HepG2 (cell line): ENCODE results near the gene ZNF20. TPM values are rescaled to one million over a fixed set of nuclear protein-coding genes. Genes with fewer than 3 reads are reported as not detected.
A peak's percentile ranks its signal among the peaks of the same experiment; 100 is the strongest.

Experiments used
- ATAC-seq: fragments of 200-7000 bp; cut with Tn5 transposase; 3 replicates; pipeline ENCODE4 v1.9.1; 2020; ENCODE audit warnings: mild to moderate bottlenecking, moderate library complexity
- BruUV-seq: library from RNA; stranded (reverse); fragments of 400-500 nt; replicated peaks from 2 replicates; lab custom pipeline; 2021; lab: Mats Ljungman, UMichigan
- CTCF ChIA-PET: fragments of 300-600 bp; formaldehyde crosslinking; extraction: SDS; loops from one replicate; lab custom pipeline; 2021; ENCODE audit warnings: low total read pairs, inconsistent platforms, low intra/inter-chr PET ratio; lab: Yijun Ruan, JAX
- POLR2A ChIA-PET: fragments of 350-600 bp; sonication (Branson Sonifier 250); formaldehyde crosslinking; loops from one replicate; lab custom pipeline; 2020; ENCODE audit warnings: antibody characterized with exemption, inconsistent platforms; lab: Yijun Ruan, JAX
- DNase-seq: peaks from one replicate; pipeline ENCODE4 v3.0.0-alpha.2; 2015; ENCODE audit warnings: low spot score
- FAIRE-seq: peaks from 3 replicates; lab custom pipeline; 2011; peaks lifted over from hg19 to GRCh38; lab: Jason Lieb, UNC
- H2AFZ ChIP-seq: one replicate; pipeline ENCODE4 v1.6.1; 2011; ENCODE audit warnings: low read length, inconsistent platforms
- H3K27ac ChIP-seq: fragments of 300-600 bp; 3 replicates; pipeline ENCODE4 v1.8.0; 2011; ENCODE audit warnings: mixed run types, mild to moderate bottlenecking, mixed read lengths, low read length, inconsistent platforms; ENCODE audit not compliant: insufficient read depth; ENCODE audit errors: extremely low read length
- H3K27me3 ChIP-seq, 2 experiments: fragments of 200-600 bp in 1 of 2; 2 replicates in 1 of 2; 3 replicates in 1 of 2; pipeline versions ENCODE4 v1.6.0 to v1.8.0; 2011; ENCODE audit warnings: low read length in 2 of 2, mild to moderate bottlenecking in 2 of 2, moderate library complexity in 2 of 2, inconsistent platforms in 1 of 2; ENCODE audit not compliant: insufficient read depth in 2 of 2, control insufficient read depth in 1 of 2
- H3K36me3 ChIP-seq, 2 experiments: fragments of 200-600 bp in 1 of 2; replicated peaks in 1 of 2; 2 replicates in 1 of 2; 3 replicates in 1 of 2; pipeline versions ENCODE4 v1.5.1 to v1.8.0; 2011; ENCODE audit warnings: low read length in 2 of 2, inconsistent platforms in 1 of 2; ENCODE audit not compliant: insufficient read depth in 2 of 2, control insufficient read depth in 1 of 2
- H3K4me1 ChIP-seq: 2 replicates; pipeline ENCODE4 v1.5.1; 2012; ENCODE audit warnings: low read length, inconsistent platforms; ENCODE audit not compliant: insufficient read depth
- H3K4me2 ChIP-seq: 2 replicates; pipeline ENCODE4 v1.6.0; 2011; ENCODE audit warnings: low read depth, low read length, inconsistent platforms
- H3K4me3 ChIP-seq, 3 experiments: fragments of 200-600 bp in 1 of 3; sonication (generic), shearing (Covaris generic) in 1 of 3; replicated peaks in 1 of 3; 2 replicates each; pipeline ENCODE4 v1.5.1; 2011 to 2016; ENCODE audit warnings: low read length in 3 of 3, inconsistent platforms in 2 of 3, low read depth in 2 of 3, mild to moderate bottlenecking in 2 of 3, control low read depth in 1 of 3, mixed read lengths in 1 of 3; ENCODE audit not compliant: insufficient read depth in 1 of 3
- H3K79me2 ChIP-seq: one replicate; pipeline ENCODE4 v1.6.1; 2011; ENCODE audit warnings: low read length, inconsistent platforms; ENCODE audit not compliant: insufficient read depth
- H3K9ac ChIP-seq: 2 replicates; pipeline ENCODE4 v1.6.0; 2011; ENCODE audit warnings: mild to moderate bottlenecking, low read depth, low read length, inconsistent platforms; ENCODE audit not compliant: insufficient read depth
- H3K9me3 ChIP-seq: 2 replicates; pipeline ENCODE4 v1.5.1; 2012; ENCODE audit warnings: mild to moderate bottlenecking, low read length
- H4K20me1 ChIP-seq: 2 replicates; pipeline ENCODE4 v1.6.0; 2011; ENCODE audit warnings: inconsistent platforms, mild to moderate bottlenecking, low read length, moderate library complexity; ENCODE audit not compliant: insufficient read depth
- ARID4A ChIP-seq: sonication (generic); formaldehyde crosslinking; IDR thresholded peaks from 2 replicates; pipeline ENCODE4 v1.5.0; 2020; ENCODE audit warnings: mild to moderate bottlenecking, missing genetic modification reagents, borderline replicate concordance
- ELF1 ChIP-seq: sonication (generic); formaldehyde crosslinking; IDR thresholded peaks from 2 replicates; pipeline ENCODE4 v1.4.0; 2020; ENCODE audit warnings: missing genetic modification reagents
- ELF3 ChIP-seq: IDR thresholded peaks from 2 replicates; pipeline ENCODE4 v1.6.1; 2016; ENCODE audit warnings: missing genetic modification reagents, missing compliant biosample characterization
- KMT2B ChIP-seq: IDR thresholded peaks from 2 replicates; pipeline ENCODE4 v1.6.1; 2016; ENCODE audit warnings: missing genetic modification reagents, missing compliant biosample characterization
- NFKBIZ ChIP-seq: IDR thresholded peaks from 2 replicates; pipeline ENCODE4 v1.6.1; 2018; ENCODE audit warnings: missing genetic modification reagents, missing compliant biosample characterization
- NPAS2 ChIP-seq: sonication (generic); formaldehyde crosslinking; IDR thresholded peaks from 2 replicates; pipeline ENCODE4 v1.8.0; 2022; ENCODE audit warnings: mild to moderate bottlenecking, missing genetic modification reagents, borderline replicate concordance
- POGK ChIP-seq: sonication (generic); formaldehyde crosslinking; conservative IDR thresholded peaks from 2 replicates; pipeline ENCODE4 v1.8.0; 2022; ENCODE audit warnings: mild to moderate bottlenecking, moderate library complexity, missing genetic modification reagents
- RXRA ChIP-seq: sonication (generic); formaldehyde crosslinking; IDR thresholded peaks from 2 replicates; pipeline ENCODE4 v1.5.1; 2020; ENCODE audit warnings: missing genetic modification reagents
- ZBTB39 ChIP-seq: sonication (generic); formaldehyde crosslinking; IDR thresholded peaks from 2 replicates; pipeline ENCODE4 v1.5.0; 2020; ENCODE audit warnings: missing genetic modification reagents
- ZFP36L2 ChIP-seq: sonication (generic); formaldehyde crosslinking; IDR thresholded peaks from 2 replicates; pipeline ENCODE4 v1.4.0; 2020; ENCODE audit warnings: missing genetic modification reagents
- ZNF501 ChIP-seq: sonication (generic); formaldehyde crosslinking; IDR thresholded peaks from 2 replicates; pipeline ENCODE4 v1.5.1; 2020; ENCODE audit warnings: mild to moderate bottlenecking, moderate library complexity, missing genetic modification reagents
- ZNF788 ChIP-seq: sonication (generic); formaldehyde crosslinking; IDR thresholded peaks from 2 replicates; pipeline ENCODE4 v1.5.0; 2020; ENCODE audit warnings: mild to moderate bottlenecking, missing genetic modification reagents, borderline replicate concordance
- WGBS: methylation state at CpG from one replicate; pipeline ENCODE4 v1.1.6; 2017; ENCODE audit warnings: low lambda C conversion rate; 5-methylcytosine and 5-hydroxymethylcytosine counted together
- in situ Hi-C: cut with HindIII; loops from 2 replicates; pipeline ENCODE4 v1.10.0; 2017; ENCODE audit warnings: low pct_unique_long_range_greater_than_20kb; ENCODE audit not compliant: extremely low pct_ligation_motif_present
- intact Hi-C: fragments of 100-400 bp; cut with micrococcal nuclease; formaldehyde crosslinking; loops from one replicate; pipeline ENCODE4 v1.10.0; 2022; ENCODE audit not compliant: unreplicated experiment
- polyA plus RNA-seq, 8 experiments: library from polyadenylated mRNA; depleted of rRNA in 3 of 8; stranded (reverse) in 7 of 8; unstranded in 1 of 8; fragments of >200 nt; fragmentation: Illumina TruSeq in 4 of 8; extraction: Trizol in 4 of 8; gene quantifications; 2 replicates each; pipeline versions ENCODE4 v1.2.1 to v1.2.3, GENCODE V29; 2011 to 2016; ENCODE audit warnings: low read depth in 4 of 8, missing spikeins in 1 of 8, mixed read lengths in 1 of 8; ENCODE audit not compliant: insufficient read depth in 1 of 8
- total RNA-seq, 5 experiments: library from RNA; depleted of rRNA; stranded (reverse); fragments of >200 nt; fragmentation: Illumina TruSeq; extraction: Trizol; gene quantifications; 2 replicates each; pipeline ENCODE4 v1.2.3, GENCODE V29; 2016; ENCODE audit warnings: low read depth in 1 of 5

Gene ZNF20
- total and polyA plus RNA-seq, 2 of the 13 experiments (the other 11 are each of a cell fraction or from before 2014, with no cell fraction given): 1.6 to 8.0 TPM

GRCh38 chr19:12141405-12141736, 1.2 kb upstream of the ZNF20 start:
- 61% methylated on average over 10 of the region's 10 CpGs for WGBS
- no peak for ATAC-seq
- H4K20me1 ChIP-seq: no peaks in the 10 kb centered on the region
- ChIA-PET CTCF (interaction anchor here (0.7 to 3.0 kb wide), 8 partner anchors 15 to 262 kb away, joined by 3 to 58 read pairs (median 8); partner anchors contain the start of genes ZNF700 and ZNF763), POLR2A (interaction anchor here (1.4 to 2.7 kb wide), 6 partner anchors 15 to 217 kb away, joined by 4 to 24 read pairs (median 14); partner anchors contain the start of genes ZNF136, ZNF625 and ZNF700)
- H3K4me2 ChIP-seq: no peak overlapping the region
- peaks cover 17% of the 10 kb centered on the region for H3K79me2 ChIP-seq
- no peaks in the 10 kb centered on the region; a peak in 1 of 5 replicates for H3K27me3 ChIP-seq
- H3K4me1 ChIP-seq: peaks cover 23% of the 10 kb centered on the region
- H3K4me3 ChIP-seq: no peak overlapping the region
- no peak for FAIRE-seq
- in situ Hi-C loops (loop anchor here (5.0 kb wide), 3 partner anchors 49 to 259 kb away; no protein-coding TSS in a partner anchor), intact Hi-C loops (loop anchor here (1.0 to 5.0 kb wide), 5 partner anchors 50 to 344 kb away; partner anchors contain the start of genes ZNF491 and ZNF763)
- H2AFZ ChIP-seq: no peak overlapping the region
- H3K36me3 ChIP-seq: peaks cover 12 to 15% of the 10 kb centered on the region in 2 experiments; a peak in 4 of 5 replicates
- BruUV-seq: no TSS peak
- DNase-seq: no peak
- no peak overlapping the region for H3K9ac ChIP-seq
- no peaks in the 10 kb centered on the region for H3K9me3 ChIP-seq
- no peak overlapping the region for H3K27ac ChIP-seq
- TF ChIP-seq RXRA (CRISPR knock-in tag): 0 out of 2 replicates have a peak, but pooled peaks have one; percentile 8
- TF ChIP-seq ZBTB39 (CRISPR knock-in tag): no peak
- no peak for TF ChIP-seq POGK (CRISPR knock-in tag)
- 0 out of 2 replicates have a peak, but pooled peaks have one; percentile 7 for TF ChIP-seq NPAS2 (CRISPR knock-in tag)
- TF ChIP-seq ARID4A (CRISPR knock-in tag): no peak
- TF ChIP-seq ZFP36L2 (CRISPR knock-in tag): no peak
- 0 out of 2 replicates have a peak, but pooled peaks have one; percentile 1 for TF ChIP-seq KMT2B (CRISPR knock-in tag)
- TF ChIP-seq ZNF788 (CRISPR knock-in tag): 0 out of 2 replicates have a peak, but pooled peaks have one; percentile 26
- 0 out of 2 replicates have a peak, but pooled peaks have one; percentile 1 for TF ChIP-seq ELF1
- TF ChIP-seq ZNF501 (CRISPR knock-in tag): 0 out of 2 replicates have a peak, but pooled peaks have one; percentile 6
- no peak for TF ChIP-seq ELF3 (CRISPR knock-in tag)
- no peak for TF ChIP-seq NFKBIZ (CRISPR knock-in tag)
